OCI-LY3 (cell line): ENCODE data around the gene DEAF1.

Experiments used
- H2AFZ ChIP-seq: fragments of 200-600, 300-600 bp; shearing (Covaris generic); 2 replicates; pipeline ENCODE4 v1.6.0; 2014; ENCODE audit warnings: antibody characterized with exemption, low read depth, low read length
- H3K27ac ChIP-seq: fragments of 200-600, 300-600 bp; sonication (generic); 2 replicates; pipeline ENCODE4 v1.5.1; 2014; ENCODE audit warnings: mild to moderate bottlenecking, low read length, moderate library complexity, mixed read lengths
- H3K27me3 ChIP-seq: fragments of 200-600, 300-600 bp; sonication (generic); 2 replicates; pipeline ENCODE4 v1.6.1; 2014; ENCODE audit warnings: low read depth, low read length, mixed read lengths
- H3K36me3 ChIP-seq: fragments of 200-600, 300-600 bp; sonication (generic); replicated peaks from 2 replicates; pipeline ENCODE3; 2014; ENCODE audit warnings: low read depth, low read length, mixed read lengths
- H3K4me1 ChIP-seq: fragments of 300-600, 200-600 bp; sonication (generic); 2 replicates; pipeline ENCODE4 v1.6.1; 2014; ENCODE audit warnings: low read length, mixed read lengths
- H3K4me2 ChIP-seq: fragments of 200-600, 300-600 bp; sonication (generic); 2 replicates; pipeline ENCODE4 v1.6.1; 2014; ENCODE audit warnings: low read length, mixed read lengths
- H3K4me3 ChIP-seq: fragments of 300-600, 200-600 bp; sonication (generic); 2 replicates; pipeline ENCODE4 v1.5.1; 2014; ENCODE audit warnings: antibody characterized with exemption, mild to moderate bottlenecking, low read length, moderate library complexity
- H3K79me2 ChIP-seq: fragments of 300-600, 200-600 bp; shearing (Covaris generic); 2 replicates; pipeline ENCODE4 v1.6.1; 2014; ENCODE audit warnings: mild to moderate bottlenecking, low read length, mixed read lengths
- H3K9ac ChIP-seq: fragments of 300-600, 200-600 bp; shearing (Covaris generic); 2 replicates; pipeline ENCODE4 v1.6.0; 2014; ENCODE audit warnings: mild to moderate bottlenecking, low read length, moderate library complexity
- H3K9me3 ChIP-seq: fragments of 200-600, 300-600 bp; shearing (Covaris generic); 2 replicates; pipeline ENCODE4 v1.6.1; 2014; ENCODE audit warnings: low read length, mixed read lengths; ENCODE audit not compliant: insufficient read depth
- H4K20me1 ChIP-seq: fragments of 200-600, 300-600 bp; sonication (generic); 2 replicates; pipeline ENCODE4 v1.6.1; 2016; ENCODE audit warnings: low read length, mixed read lengths; ENCODE audit not compliant: insufficient read depth
- CTCF ChIP-seq: fragments of 200-600, 300-600 bp; sonication (generic); IDR thresholded peaks from 2 replicates; pipeline ENCODE4 v1.5.1; 2014; ENCODE audit warnings: antibody characterized with exemption, low read length, low read depth
- EZH2phosphoT487 ChIP-seq: fragments of 200-600 bp; shearing (Covaris generic); IDR thresholded peaks from 2 replicates; pipeline ENCODE4 v1.6.1; 2018; ENCODE audit warnings: antibody characterized with exemption, mixed run types, low read depth

Gene DEAF1

GRCh38 chr11:704781-705645, 10.0 kb upstream of the DEAF1 start:
- Histone ChIP-seq H3K4me2 (no peak overlapping the region), H3K9me3 (no peaks in the 10 kb centered on the region), H2AFZ (no peak overlapping the region), H3K27ac (no peak overlapping the region), H3K9ac (no peak overlapping the region), H4K20me1 (no peaks in the 10 kb centered on the region), H3K4me3 (no peak overlapping the region), H3K4me1 (no peaks in the 10 kb centered on the region), H3K27me3 (no peaks in the 10 kb centered on the region; the same call in 1 of the 2 replicates), H3K36me3 (no peaks in the 10 kb centered on the region), H3K79me2 (no peaks in the 10 kb centered on the region)
- TF ChIP-seq EZH2phosphoT487 = no peak
- TF ChIP-seq CTCF = no peak

- no peak overlapping the region for H3K27ac ChIP-seq
These were observed 9.2 kb upstream of the DEAF1 start for GRCh38 chr11:704228-704674.

GRCh38 chr11:703506-703905, 8.5 kb upstream of the DEAF1 start:
- peaks cover 5% of the 10 kb centered on the region for H3K4me1 ChIP-seq
- no peak for TF ChIP-seq EZH2phosphoT487
- no peak for TF ChIP-seq CTCF

More at GRCh38 chr11:704228-704674, 9.2 kb upstream of the DEAF1 start:
- no peak overlapping the region for H3K4me2 ChIP-seq
- no peak overlapping the region for H3K9ac ChIP-seq
- TF ChIP-seq EZH2phosphoT487 (no peak), CTCF (no peak)
- H3K9me3 ChIP-seq = no peaks in the 10 kb centered on the region
- H4K20me1 ChIP-seq = no peaks in the 10 kb centered on the region
- H3K79me2 ChIP-seq = no peaks in the 10 kb centered on the region
- no peak overlapping the region for H2AFZ ChIP-seq
- H3K27me3 ChIP-seq = no peaks in the 10 kb centered on the region
- H3K36me3 ChIP-seq = no peaks in the 10 kb centered on the region
- H3K4me1 ChIP-seq = no peaks in the 10 kb centered on the region
- H3K4me3 ChIP-seq = no peak overlapping the region

GRCh38 chr11:702462-703461, 7.7 kb upstream of the DEAF1 start:
- no peaks in the 10 kb centered on the region for H3K9me3 ChIP-seq
- H3K4me1 ChIP-seq = peaks cover 13% of the 10 kb centered on the region
- H2AFZ ChIP-seq = no peak overlapping the region
- no peak overlapping the region for H3K9ac ChIP-seq
- no peak for TF ChIP-seq CTCF
- no peak for TF ChIP-seq EZH2phosphoT487
- H3K36me3 ChIP-seq = no peaks in the 10 kb centered on the region
- H3K27me3 ChIP-seq = no peaks in the 10 kb centered on the region
- no peaks in the 10 kb centered on the region for H4K20me1 ChIP-seq
- H3K27ac ChIP-seq = no peak overlapping the region
- no peak overlapping the region for H3K4me2 ChIP-seq
- no peak overlapping the region for H3K4me3 ChIP-seq
- H3K79me2 ChIP-seq = peaks cover 2% of the 10 kb centered on the region; the same call in 1 of the 2 replicates

More at GRCh38 chr11:703506-703905, 8.5 kb upstream of the DEAF1 start:
- no peaks in the 10 kb centered on the region for H3K27me3 ChIP-seq
- H4K20me1 ChIP-seq = no peaks in the 10 kb centered on the region
- H3K9ac ChIP-seq = no peak overlapping the region
- H3K9me3 ChIP-seq = no peaks in the 10 kb centered on the region
- no peak overlapping the region for H3K27ac ChIP-seq
- H3K4me3 ChIP-seq = no peak overlapping the region
- no peak overlapping the region for H2AFZ ChIP-seq
- H3K36me3 ChIP-seq = no peaks in the 10 kb centered on the region
- no peak overlapping the region for H3K4me2 ChIP-seq
- no peaks in the 10 kb centered on the region for H3K79me2 ChIP-seq
